Endothelial cell of umbilical vein (primary cell): Measurements from ENCODE around the gene MEGF11. TPM values are rescaled to one million over a fixed set of nuclear protein-coding genes. Genes with fewer than 3 reads are reported as not detected.

ENCODE experiments used
- BruUV-seq: library from RNA; stranded (reverse); fragments of 400-500 nt; replicated peaks from 2 replicates; lab custom pipeline; 2021; lab: Mats Ljungman, UMichigan
- CTCF ChIA-PET: fragments of 300-600, 350-600 bp; sonication (Branson Sonifier 250); formaldehyde crosslinking; loops from one replicate; lab custom pipeline; 2021; ENCODE audit warnings: antibody characterized with exemption, inconsistent platforms; lab: Charles Lee
- POLR2A ChIA-PET: fragments of 300-600, 350-600 bp; sonication (Branson Sonifier 250); formaldehyde crosslinking; loops from one replicate; lab custom pipeline; 2021; ENCODE audit warnings: antibody characterized with exemption, inconsistent platforms; lab: Charles Lee
- DNase-seq: peaks from one replicate; pipeline ENCODE4 v3.0.0-alpha.2; 2011; ENCODE audit warnings: low read depth, low spot score
- FAIRE-seq: peaks from 2 replicates; lab custom pipeline; 2011; peaks lifted over from hg19 to GRCh38; lab: Jason Lieb, UNC
- H2AFZ ChIP-seq: 2 replicates; pipeline ENCODE4 v1.6.0; 2012; ENCODE audit warnings: low read depth, low read length, control low read depth, inconsistent platforms
- H3K27ac ChIP-seq: 2 replicates; pipeline ENCODE4 v1.5.1; 2011; ENCODE audit warnings: low read depth, mild to moderate bottlenecking, control low read depth, low read length, moderate library complexity; ENCODE audit not compliant: insufficient read depth
- H3K27me3 ChIP-seq, 2 experiments: 2 replicates each; pipeline versions ENCODE4 v1.6.0 to v1.6.1; 2011; ENCODE audit warnings: low read length in 2 of 2, mixed read lengths in 1 of 2; ENCODE audit not compliant: control insufficient read depth in 2 of 2, insufficient read depth in 2 of 2
- H3K36me3 ChIP-seq, 2 experiments: 2 replicates in 1 of 2; 3 replicates in 1 of 2; pipeline ENCODE4 v1.5.1; 2011; ENCODE audit warnings: low read length in 2 of 2, mild to moderate bottlenecking in 1 of 2, moderate library complexity in 1 of 2; ENCODE audit not compliant: control insufficient read depth in 2 of 2, insufficient read depth in 2 of 2; ENCODE audit errors: extremely low read depth in 1 of 2
- H3K4me1 ChIP-seq: 3 replicates; pipeline ENCODE4 v1.5.1; 2011; ENCODE audit warnings: mild to moderate bottlenecking, low read length; ENCODE audit not compliant: control insufficient read depth, insufficient read depth; ENCODE audit errors: extremely low read depth
- H3K4me2 ChIP-seq: 2 replicates; pipeline ENCODE4 v1.6.1; 2011; ENCODE audit warnings: low read length, control low read depth, mixed read lengths; ENCODE audit not compliant: insufficient read depth
- H3K4me3 ChIP-seq, 3 experiments: fragments of 200-600 bp in 1 of 3; sonication (generic), shearing (Covaris generic) in 1 of 3; replicated peaks in 1 of 3; 2 replicates each; pipeline ENCODE4 v1.5.1; 2011 to 2016; ENCODE audit warnings: control low read depth in 3 of 3, low read length in 3 of 3, mild to moderate bottlenecking in 2 of 3, inconsistent platforms in 1 of 3, low read depth in 1 of 3, moderate library complexity in 1 of 3; ENCODE audit not compliant: insufficient read depth in 1 of 3
- H3K79me2 ChIP-seq: 2 replicates; pipeline ENCODE4 v1.6.0; 2012; ENCODE audit warnings: low read length, inconsistent platforms; ENCODE audit not compliant: control insufficient read depth, insufficient read depth
- H3K9ac ChIP-seq: replicated peaks from 2 replicates; pipeline ENCODE3; 2011; ENCODE audit warnings: low read length, control low read depth; ENCODE audit not compliant: insufficient read depth; ENCODE audit errors: extremely low read depth
- H3K9me1 ChIP-seq: replicated peaks from 3 replicates; pipeline ENCODE4 v1.6.0; 2011; ENCODE audit warnings: mild to moderate bottlenecking, low read length; ENCODE audit not compliant: control insufficient read depth, insufficient read depth; ENCODE audit errors: extremely low read depth
- H3K9me3 ChIP-seq: replicated peaks from 2 replicates; pipeline ENCODE4 v1.5.1; 2012; ENCODE audit warnings: low read length, inconsistent platforms; ENCODE audit not compliant: control insufficient read depth, insufficient read depth
- H4K20me1 ChIP-seq: replicated peaks from 2 replicates; pipeline ENCODE3; 2011; ENCODE audit warnings: mild to moderate bottlenecking, low read length; ENCODE audit not compliant: control insufficient read depth, insufficient read depth; ENCODE audit errors: extremely low read depth
- CTCF ChIP-seq, 2 donors: IDR thresholded peaks; 1 replicate in 1 of 2; 2 replicates in 1 of 2; pipeline ENCODE4 v1.5.1; 2011; ENCODE audit warnings: low read length in 2 of 2, mild to moderate bottlenecking in 2 of 2, moderate library complexity in 2 of 2, control low read depth in 1 of 2, inconsistent platforms in 1 of 2, low read depth in 1 of 2; ENCODE audit not compliant: insufficient read depth in 1 of 2; ENCODE audit errors: extremely low read depth in 1 of 2
- EZH2 ChIP-seq: IDR thresholded peaks from 2 replicates; pipeline ENCODE4 v1.6.1; 2012; ENCODE audit warnings: borderline replicate concordance, low read depth, mild to moderate bottlenecking, moderate library complexity, low read length, inconsistent platforms; ENCODE audit not compliant: severe bottlenecking
- FOS ChIP-seq: IDR thresholded peaks from 2 replicates; pipeline ENCODE4 v1.6.1; 2011; ENCODE audit warnings: mild to moderate bottlenecking, low read length, moderate library complexity, borderline replicate concordance; ENCODE audit not compliant: insufficient read depth
- GATA2 ChIP-seq: IDR thresholded peaks from 2 replicates; pipeline ENCODE4 v1.7.0; 2011; ENCODE audit warnings: low read depth, mild to moderate bottlenecking, moderate library complexity, mixed read lengths, low read length; ENCODE audit not compliant: insufficient read length, insufficient read depth
- JUN ChIP-seq: IDR thresholded peaks from 2 replicates; pipeline ENCODE4 v1.6.1; 2011; ENCODE audit warnings: borderline replicate concordance, low read depth; ENCODE audit not compliant: insufficient read length, insufficient read depth
- MAX ChIP-seq: IDR thresholded peaks from 2 replicates; pipeline ENCODE4 v1.6.1; 2011; ENCODE audit not compliant: insufficient read depth, insufficient read length
- MYC ChIP-seq: IDR thresholded peaks from one replicate; pipeline ENCODE4 v1.6.1; 2011; ENCODE audit warnings: mild to moderate bottlenecking, low read depth, low read length
- POLR2A ChIP-seq: IDR thresholded peaks from 2 replicates; pipeline ENCODE4 v1.6.1; 2012; ENCODE audit warnings: low read depth, mild to moderate bottlenecking, control low read depth, low read length
- POLR2AphosphoS5 ChIP-seq: IDR thresholded peaks from 2 replicates; pipeline ENCODE4 v1.6.1; 2012; ENCODE audit warnings: low read depth, mild to moderate bottlenecking, control low read depth, low read length, moderate library complexity; ENCODE audit not compliant: insufficient read depth
- dilution Hi-C: fragments of 300-500 bp; cut with MboI; formaldehyde crosslinking; loops from one replicate; pipeline ENCODE4 v1.15.0; 2019; ENCODE audit warnings: low sequenced_read_pairs; ENCODE audit not compliant: extremely low pct_ligation_motif_present
- intact Hi-C: fragments of 100-400 bp; cut with micrococcal nuclease; formaldehyde crosslinking; loops from one replicate; pipeline ENCODE4 v1.10.0; 2022
- polyA plus RNA-seq, 4 experiments: library from polyadenylated mRNA; depleted of rRNA in 3 of 4; stranded (reverse) in 3 of 4; unstranded in 1 of 4; fragments of >200 nt; gene quantifications; 2 replicates each; pipeline versions ENCODE4 v1.2.1 to v1.2.3, GENCODE V29; 2011 to 2012; ENCODE audit warnings: missing spikeins in 1 of 4
- total RNA-seq: library from RNA; stranded (reverse); gene quantifications from 2 replicates; pipeline ENCODE4 v1.2.3, GENCODE V29; 2021

The MEGF11 gene
- total and polyA plus RNA-seq, 2 donors (not counting 3 experiments of a cell fraction or from before 2014, with no cell fraction given), result not detected

GRCh38 chr15:65942436-65942835, 311.1 kb downstream of the MEGF11 start:
- TF ChIP-seq MYC (no peak), JUN (no peak), GATA2 (no peak), POLR2A (no peak), EZH2 (no peak), POLR2AphosphoS5 (no peak), CTCF (IDR thresholded peaks at IDR 0.05; ENCODE audit: extremely low read depth in 1 of 2, insufficient read depth in 1 of 2, low read depth in 1 of 2, low read length in 2 of 2) (no peak), MAX (no peak), FOS (no peak)
- H3K4me2 ChIP-seq, result no peak overlapping the region
- H4K20me1 ChIP-seq, result no peaks in the 10 kb centered on the region
- H3K79me2 ChIP-seq, result no peaks in the 10 kb centered on the region
- H3K36me3 ChIP-seq, result no peaks in the 10 kb centered on the region
- no peak overlapping the region for H3K9ac ChIP-seq
- H3K27me3 ChIP-seq, result peaks cover 0 to 2% of the 10 kb centered on the region in 2 experiments
- dilution Hi-C loops, result no loop called here
- peaks cover 16% of the 10 kb centered on the region for H3K4me1 ChIP-seq
- no peaks in the 10 kb centered on the region for H3K9me3 ChIP-seq
- FAIRE-seq (no peak), DNase-seq (no peak)
- POLR2A ChIA-PET, result no interaction called here
- H3K27ac ChIP-seq, result no peak overlapping the region
- H2AFZ ChIP-seq, result no peak overlapping the region
- no TSS peak for BruUV-seq
- intact Hi-C loops, result loop anchor here (10.0 kb wide), 1 partner anchor 308 kb away; no protein-coding TSS in a partner anchor
- H3K9me1 ChIP-seq, result no peaks in the 10 kb centered on the region
- no peak overlapping the region for H3K4me3 ChIP-seq
- CTCF ChIA-PET, result no interaction called here
